Cardiac muscle cell (in vitro differentiated cells and primary cell): ENCODE data around the gene SNED1. TPM values are rescaled to one million over a fixed set of nuclear protein-coding genes. Genes with fewer than 3 reads are reported as not detected.
A peak's percentile ranks its signal among the peaks of the same experiment; 100 is the strongest.

ENCODE experiments used
- DNase-seq, 2 donors: peaks; one replicate each; pipeline versions ENCODE4 v3.0.0 to v3.0.0-alpha.2; 2010 to 2017; ENCODE audit warnings: low read depth in 1 of 2, low spot score in 1 of 2
- H3K27ac ChIP-seq: fragments of 200-600 bp; sonication (generic); 2 replicates; pipeline ENCODE4 v1.5.1; 2016
- H3K27me3 ChIP-seq: fragments of 200-600 bp; sonication (generic); 2 replicates; pipeline ENCODE4 v1.6.0; 2016; ENCODE audit warnings: control low read depth
- H3K36me3 ChIP-seq: fragments of 200-600 bp; sonication (generic); 2 replicates; pipeline ENCODE4 v1.5.1; 2016; ENCODE audit warnings: control low read depth
- H3K4me1 ChIP-seq: fragments of 200-600 bp; sonication (generic); 2 replicates; pipeline ENCODE4 v1.8.1; 2017; ENCODE audit warnings: low read depth, mild to moderate bottlenecking, mixed run types
- H3K4me3 ChIP-seq: fragments of 200-600 bp; sonication (generic); 2 replicates; pipeline ENCODE4 v1.5.1; 2016; ENCODE audit warnings: mild to moderate bottlenecking
- H3K9me3 ChIP-seq: fragments of 200-600 bp; sonication (generic); 2 replicates; pipeline ENCODE4 v1.5.1; 2017; ENCODE audit warnings: low read depth, mild to moderate bottlenecking, control low read depth
- CTCF ChIP-seq: IDR thresholded peaks from 2 replicates; pipeline ENCODE4 v1.5.1; 2012; ENCODE audit warnings: low read depth, mild to moderate bottlenecking, low read length
- polyA plus RNA-seq: library from polyadenylated mRNA; unstranded; fragments of >200 nt; fragmentation: Nextera tagmentation; extraction: Ambion mirVana; gene quantifications from 2 replicates; pipeline ENCODE4 v1.2.1, GENCODE V29; 2016
- total RNA-seq: library from RNA; depleted of rRNA; stranded (reverse); fragments of >200 nt; gene quantifications from 2 replicates; pipeline ENCODE4 v1.2.3, GENCODE V29; 2016

Gene SNED1
- total and polyA plus RNA-seq, 2 experiments from 2014 or later = 0.09 to 0.76 TPM

GRCh38 chr2:240959941-240960308, 38.5 kb upstream of the SNED1 start:
- no peak overlapping the region for H3K4me3 ChIP-seq
- TF ChIP-seq CTCF = no peak
- no peaks in the 10 kb centered on the region for H3K27me3 ChIP-seq
- no peaks in the 10 kb centered on the region for H3K36me3 ChIP-seq
- H3K27ac ChIP-seq = no peak overlapping the region
- DNase-seq = no peak
- H3K4me1 ChIP-seq = peaks cover 7% of the 10 kb centered on the region
- H3K9me3 ChIP-seq = no peaks in the 10 kb centered on the region

- peak; percentile 19 to 82 for DNase-seq
- no peaks in the 10 kb centered on the region for H3K9me3 ChIP-seq
Observed at GRCh38 chr2:240960309-240960970, 38.0 kb upstream of the SNED1 start.

GRCh38 chr2:240960971-240961876, 37.2 kb upstream of the SNED1 start:
- Histone ChIP-seq H3K9me3 (no peaks in the 10 kb centered on the region), H3K27ac (no peak overlapping the region), H3K27me3 (no peaks in the 10 kb centered on the region), H3K36me3 (no peaks in the 10 kb centered on the region), H3K4me1 (peaks cover 7% of the 10 kb centered on the region), H3K4me3 (no peak overlapping the region)
- DNase-seq = peak in 1 of 2 donors; percentile 66
- no peak for TF ChIP-seq CTCF

More at GRCh38 chr2:240960309-240960970, 38.0 kb upstream of the SNED1 start:
- TF ChIP-seq CTCF = no peak
- Histone ChIP-seq H3K27ac (no peak overlapping the region), H3K27me3 (no peaks in the 10 kb centered on the region), H3K4me1 (peaks cover 7% of the 10 kb centered on the region), H3K36me3 (no peaks in the 10 kb centered on the region), H3K4me3 (no peak overlapping the region)

- DNase-seq = peak in 1 of 2 donors; percentile 16
- TF ChIP-seq CTCF = no peak
- Histone ChIP-seq H3K27ac (no peak overlapping the region), H3K27me3 (no peaks in the 10 kb centered on the region), H3K4me3 (no peak overlapping the region), H3K36me3 (no peaks in the 10 kb centered on the region), H3K9me3 (no peaks in the 10 kb centered on the region), H3K4me1 (peaks cover 7% of the 10 kb centered on the region)
Observed at GRCh38 chr2:240961910-240962299, 36.5 kb upstream of the SNED1 start.

GRCh38 chr2:240962300-240963064, 35.9 kb upstream of the SNED1 start:
- no peak for TF ChIP-seq CTCF
- Histone ChIP-seq H3K36me3 (no peaks in the 10 kb centered on the region), H3K27me3 (no peaks in the 10 kb centered on the region), H3K27ac (no peak overlapping the region), H3K4me1 (peaks cover 7% of the 10 kb centered on the region), H3K4me3 (no peak overlapping the region), H3K9me3 (no peaks in the 10 kb centered on the region)
- peak in 1 of 2 donors; percentile 55 for DNase-seq
